Transverse colon (tissue), 3 donors: ENCODE measurements around the gene ATF6.

Experiments used
- CTCF ChIP-seq, 5 experiments: fragments of 200-600 bp in 3 of 5; fragments of 450-650 bp in 2 of 5; sonication (generic) in 3 of 5; IDR thresholded peaks; 1 replicate in 2 of 5; 2 replicates in 3 of 5; pipeline ENCODE4 v1.5.1; 2016 to 2017; ENCODE audit warnings: antibody characterized with exemption in 5 of 5, inconsistent platforms in 3 of 5, mild to moderate bottlenecking in 2 of 5, moderate library complexity in 1 of 5
- POLR2A ChIP-seq: fragments of 450-650 bp; IDR thresholded peaks from one replicate; pipeline ENCODE4 v1.6.1; 2016; ENCODE audit warnings: antibody characterized with exemption, mild to moderate bottlenecking, moderate library complexity

GRCh38 chr1:161834967-161835550 lies 68.9 kb downstream of the ATF6 start:
- TF ChIP-seq CTCF (IDR thresholded peaks at IDR 0.05): no peak
- no peak for TF ChIP-seq POLR2A
